Measurements from ENCODE around the gene RAB3IP.

The RAB3IP gene

DNA sequence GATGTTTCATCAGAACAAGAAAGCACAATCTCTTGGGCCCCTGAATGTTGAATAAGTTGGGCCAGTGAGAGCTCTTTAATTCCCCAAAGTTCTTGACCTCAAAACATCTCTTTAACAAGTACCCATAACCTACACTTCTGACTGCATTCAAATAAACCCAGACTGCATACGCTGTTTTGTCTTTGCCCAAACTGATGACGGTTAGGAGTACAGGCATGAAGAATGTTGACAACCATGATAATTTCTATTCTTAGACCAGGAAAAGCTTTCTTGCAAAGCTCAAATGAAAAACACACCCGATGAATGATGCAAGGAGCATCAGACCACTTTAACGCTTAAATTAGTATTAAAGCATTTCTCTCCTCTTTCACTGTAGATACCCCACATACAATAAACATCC, 11.7 kb upstream of the RAB3IP start:
- TF ChIP-seq ZFX (IDR thresholded peaks at IDR 0.05; ENCODE audit: borderline replicate concordance), result no peak
- TF ChIP-seq, protein P1, sequence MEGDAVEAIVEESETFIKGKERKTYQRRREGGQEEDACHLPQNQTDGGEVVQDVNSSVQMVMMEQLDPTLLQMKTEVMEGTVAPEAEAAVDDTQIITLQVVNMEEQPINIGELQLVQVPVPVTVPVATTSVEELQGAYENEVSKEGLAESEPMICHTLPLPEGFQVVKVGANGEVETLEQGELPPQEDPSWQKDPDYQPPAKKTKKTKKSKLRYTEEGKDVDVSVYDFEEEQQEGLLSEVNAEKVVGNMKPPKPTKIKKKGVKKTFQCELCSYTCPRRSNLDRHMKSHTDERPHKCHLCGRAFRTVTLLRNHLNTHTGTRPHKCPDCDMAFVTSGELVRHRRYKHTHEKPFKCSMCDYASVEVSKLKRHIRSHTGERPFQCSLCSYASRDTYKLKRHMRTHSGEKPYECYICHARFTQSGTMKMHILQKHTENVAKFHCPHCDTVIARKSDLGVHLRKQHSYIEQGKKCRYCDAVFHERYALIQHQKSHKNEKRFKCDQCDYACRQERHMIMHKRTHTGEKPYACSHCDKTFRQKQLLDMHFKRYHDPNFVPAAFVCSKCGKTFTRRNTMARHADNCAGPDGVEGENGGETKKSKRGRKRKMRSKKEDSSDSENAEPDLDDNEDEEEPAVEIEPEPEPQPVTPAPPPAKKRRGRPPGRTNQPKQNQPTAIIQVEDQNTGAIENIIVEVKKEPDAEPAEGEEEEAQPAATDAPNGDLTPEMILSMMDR (IDR thresholded peaks at IDR 0.05), result no peak
- no peak overlapping the region for H3K27ac ChIP-seq

DNA sequence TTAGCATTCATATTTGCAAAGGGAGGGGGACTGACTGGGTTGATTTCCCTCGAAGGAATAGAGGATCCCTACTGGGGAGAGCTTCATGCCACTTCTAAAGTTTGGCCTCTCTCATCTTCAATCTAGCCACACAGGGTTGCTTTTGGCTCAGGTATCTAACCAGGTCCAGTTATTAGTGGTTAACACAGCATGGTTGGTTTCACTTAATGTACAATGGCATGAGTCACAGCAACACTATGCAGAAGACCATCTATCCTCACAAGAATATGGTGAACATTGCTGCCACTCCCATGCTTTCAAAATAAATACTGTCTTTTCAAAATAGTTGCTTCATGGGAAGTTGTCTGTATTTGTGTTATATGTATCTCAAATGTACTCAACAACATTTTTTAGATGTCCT, 6.6 kb upstream of the RAB3IP start:
- no peak overlapping the region for H3K27ac ChIP-seq
- no peak for TF ChIP-seq ZFX (IDR thresholded peaks at IDR 0.05; ENCODE audit: borderline replicate concordance)
- TF ChIP-seq, protein P1 (IDR thresholded peaks at IDR 0.05), result no peak

DNA sequence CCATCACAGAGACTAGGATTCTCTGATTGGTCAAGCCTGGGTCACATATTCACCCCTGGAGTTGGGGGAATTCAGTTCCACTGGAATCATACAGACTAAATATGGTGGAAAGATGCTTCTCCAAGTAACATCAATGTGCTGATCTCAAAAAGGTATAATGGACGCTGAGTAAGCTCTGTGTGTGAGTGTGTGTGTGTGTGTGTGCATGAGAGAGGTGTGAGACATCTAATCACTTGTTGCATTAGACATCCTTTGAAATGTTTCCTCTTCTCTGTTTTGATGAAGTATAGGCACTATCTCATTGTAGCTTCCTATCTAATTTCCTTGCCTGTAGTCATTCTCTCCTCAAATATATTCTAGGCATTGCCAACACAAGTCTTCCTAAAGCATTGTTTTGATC, 5.0 kb upstream of the RAB3IP start:
- no peak overlapping the region for H3K27ac ChIP-seq
- no peak for TF ChIP-seq ZFX (IDR thresholded peaks at IDR 0.05; ENCODE audit: borderline replicate concordance)
- TF ChIP-seq, protein P1 (IDR thresholded peaks at IDR 0.05), result no peak

DNA sequence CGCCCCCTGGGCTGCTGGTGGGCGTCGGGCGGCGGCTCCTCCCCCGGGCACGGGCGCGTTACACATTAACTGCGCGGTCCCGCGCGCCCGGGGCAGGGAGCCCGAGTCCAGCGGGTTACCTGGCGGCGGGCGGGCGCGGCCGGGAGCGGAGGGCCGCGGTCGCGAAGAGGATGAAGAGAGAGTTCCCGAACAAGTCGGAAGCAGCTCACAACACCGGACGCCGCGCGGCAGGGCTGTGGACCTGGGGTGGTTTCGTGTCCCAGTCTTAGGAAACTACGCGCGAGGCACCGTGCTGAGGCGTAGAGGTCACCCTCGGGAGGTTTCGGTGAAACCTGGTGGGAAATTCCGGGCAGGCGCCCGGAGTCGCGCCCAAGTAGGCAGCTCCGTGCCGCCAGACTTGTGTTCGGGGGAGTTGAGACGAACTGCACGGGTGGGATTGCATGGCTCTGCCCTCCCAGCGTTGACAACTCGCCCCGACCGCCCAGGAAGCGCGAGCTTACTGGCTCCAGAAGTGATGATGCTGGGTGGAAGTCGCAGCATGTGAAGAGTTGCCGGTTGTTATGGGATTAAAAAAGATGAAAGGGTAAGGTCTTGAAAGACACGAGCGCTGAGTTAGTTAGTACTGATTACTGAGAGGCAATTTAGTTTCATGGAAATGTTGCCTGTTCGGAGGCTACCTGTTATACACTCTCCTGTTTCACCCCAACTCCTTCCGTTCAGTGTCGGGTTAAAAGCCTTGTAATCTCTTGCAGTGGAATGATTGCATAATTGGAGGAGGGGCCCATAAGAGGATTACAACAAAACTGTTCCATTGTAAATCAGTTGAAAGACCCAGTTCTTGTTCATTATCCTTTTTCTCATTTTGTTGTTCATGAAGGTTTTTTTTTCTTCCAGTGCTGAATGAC, 879 bp downstream of the RAB3IP start:
- peak overlapping the region; percentile 94 for H3K27ac ChIP-seq
- TF ChIP-seq, protein P1 (IDR thresholded peaks at IDR 0.05), result no peak
- no peak for TF ChIP-seq ZFX (IDR thresholded peaks at IDR 0.05; ENCODE audit: borderline replicate concordance)

DNA sequence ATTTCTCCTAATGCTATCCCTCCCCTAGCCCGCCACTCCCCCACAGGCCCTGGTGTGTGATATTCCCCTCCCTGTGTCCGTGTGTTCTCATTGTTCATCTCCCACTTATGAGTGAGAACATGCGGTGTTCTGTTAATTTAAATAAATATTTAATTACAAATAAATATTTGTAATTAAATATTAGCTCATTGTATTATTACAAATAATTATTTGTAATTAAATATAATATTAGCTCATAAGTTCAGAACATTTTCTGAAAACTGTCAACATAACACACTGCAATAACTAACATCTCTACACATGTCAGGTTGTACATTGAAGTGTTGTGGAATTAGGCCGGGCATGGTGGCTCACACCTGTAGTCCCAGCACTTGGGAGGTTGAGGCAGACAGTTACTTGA, 5.4 kb downstream of the RAB3IP start:
- no peak for TF ChIP-seq ZFX (IDR thresholded peaks at IDR 0.05; ENCODE audit: borderline replicate concordance)
- TF ChIP-seq, protein P1 (IDR thresholded peaks at IDR 0.05), result no peak
- H3K27ac ChIP-seq, result no peak overlapping the region

DNA sequence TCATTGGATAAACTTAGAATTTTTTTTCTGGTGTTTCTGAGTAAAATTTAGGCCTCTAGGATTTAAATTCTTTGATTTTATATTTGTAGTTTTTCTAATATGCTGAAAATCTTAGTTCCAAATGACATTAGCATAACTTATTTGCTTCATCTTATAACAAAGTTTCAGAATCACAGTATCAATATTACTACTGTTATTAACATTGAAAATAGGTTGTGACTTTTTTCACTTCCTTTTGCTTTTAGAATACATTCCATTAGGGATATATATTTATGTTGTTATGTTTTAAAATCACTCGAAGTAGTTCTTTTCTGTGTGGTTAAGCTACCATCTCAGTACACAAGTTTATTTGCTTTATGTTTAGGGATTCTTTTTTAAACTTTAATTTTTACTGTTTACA, 12.8 kb downstream of the RAB3IP start:
- no peak for TF ChIP-seq ZFX (IDR thresholded peaks at IDR 0.05; ENCODE audit: borderline replicate concordance)
- TF ChIP-seq, protein P1 (IDR thresholded peaks at IDR 0.05), result no peak
- H3K27ac ChIP-seq, result no peak overlapping the region

DNA sequence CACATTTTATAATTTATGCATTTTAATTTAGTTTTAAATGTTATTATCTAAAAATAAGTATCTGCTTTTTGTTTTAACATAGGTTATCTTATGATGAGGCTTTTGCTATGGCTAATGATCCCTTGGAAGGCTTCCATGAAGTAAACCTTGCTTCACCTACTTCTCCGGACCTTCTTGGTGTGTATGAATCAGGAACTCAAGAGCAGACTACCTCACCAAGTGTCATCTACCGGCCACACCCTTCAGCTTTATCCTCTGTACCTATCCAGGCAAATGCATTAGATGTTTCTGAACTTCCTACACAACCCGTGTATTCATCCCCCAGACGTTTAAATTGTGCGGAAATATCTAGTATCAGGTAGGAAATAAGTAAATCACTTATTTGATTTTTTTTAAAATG, 16.6 kb downstream of the RAB3IP start:
- H3K27ac ChIP-seq, result no peak overlapping the region
- no peak for TF ChIP-seq ZFX (IDR thresholded peaks at IDR 0.05; ENCODE audit: borderline replicate concordance)
- TF ChIP-seq, protein P1 (IDR thresholded peaks at IDR 0.05), result no peak

All from 22Rv1 (cell line).